ENCODE data around the gene N4BP2.

DNA sequence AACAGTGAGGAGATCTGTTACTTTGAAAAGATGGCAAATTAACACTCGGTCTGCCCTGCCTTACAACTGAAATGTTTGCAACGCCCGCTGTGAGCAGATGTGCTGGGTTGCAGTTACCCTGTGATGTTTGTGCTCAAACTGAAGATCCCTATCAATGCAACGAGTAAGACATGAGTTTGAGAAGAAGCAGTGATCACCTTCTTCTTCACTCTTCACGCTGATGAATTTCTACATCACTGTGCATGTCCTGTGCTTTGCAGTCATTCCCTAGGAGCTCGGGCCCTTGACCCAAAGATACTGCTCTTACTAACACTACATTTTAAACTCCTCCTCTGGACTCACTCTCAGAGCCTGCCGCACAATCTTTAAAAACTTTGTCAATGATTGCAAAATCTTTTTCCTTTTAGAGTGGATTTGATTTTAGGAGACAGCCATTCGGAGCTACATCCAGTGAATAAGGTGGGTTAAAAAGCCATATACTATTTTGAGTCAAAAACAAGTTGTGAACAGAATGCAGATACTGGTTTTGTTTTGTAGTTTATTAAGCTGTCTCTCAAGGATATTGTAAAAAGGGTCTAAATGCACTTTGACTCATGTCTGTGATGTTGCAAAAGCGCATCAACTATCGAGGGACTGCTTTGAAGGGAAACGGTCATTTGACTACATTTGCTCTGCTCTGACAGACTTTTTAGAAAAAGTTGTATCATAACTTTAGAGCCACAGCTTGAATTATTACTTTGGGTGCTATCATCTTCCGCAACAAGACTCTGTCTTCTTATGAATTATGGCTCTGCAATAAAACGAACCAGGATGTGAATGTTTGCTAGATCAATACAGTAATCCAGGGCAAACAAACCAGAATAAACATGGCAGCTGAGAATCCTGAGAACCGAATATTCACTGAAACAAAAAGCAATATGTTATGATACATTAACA is 134.5 kb downstream of the N4BP2 start:
- no peak for TF ChIP-seq ELF4 (IDR thresholded peaks at IDR 0.05)
- TF ChIP-seq TARDBP (IDR thresholded peaks at IDR 0.05): no peak
- no peak for TF ChIP-seq FOXM1 (IDR thresholded peaks at IDR 0.05; ENCODE audit: borderline replicate concordance)
